Measurements from ENCODE around the gene HLA-DRB1.

- TF ChIP-seq POLR2A (IDR thresholded peaks at IDR 0.05) = no peak
- no peak for TF ChIP-seq CTCF (IDR thresholded peaks at IDR 0.05)
Observed at GRCh38 chr6:32566957-32567356, 22.7 kb downstream of the HLA-DRB1 start.
